Stromal cell of bone marrow (primary cell): ENCODE data around the gene GLYR1.

Experiments used
- DNase-seq: peaks from one replicate; pipeline ENCODE4 v3.0.0-alpha.2; 2012; ENCODE audit warnings: low read depth

Gene GLYR1

GRCh38 chr16:4805231-4805630 lies 41.9 kb downstream of the GLYR1 start:
- no peak for DNase-seq

GRCh38 chr16:4803898-4804762 lies 43.0 kb downstream of the GLYR1 start:
- DNase-seq = no peak

GRCh38 chr16:4803401-4803844 lies 43.7 kb downstream of the GLYR1 start:
- DNase-seq = no peak

- DNase-seq = peak; percentile 88
Observed at GRCh38 chr16:4802659-4803287, 44.3 kb downstream of the GLYR1 start.

- peak; percentile 19 for DNase-seq
Observed at GRCh38 chr16:4801962-4802658, 45.0 kb downstream of the GLYR1 start, which contains the start of gene ROGDI. Gene ROGDI (minus strand): TSS chr16:4802633. CDS start chr16:4802571, 62 bp downstream.

- no peak for DNase-seq
Observed at GRCh38 chr16:4801051-4801961, 45.8 kb downstream of the GLYR1 start.

GRCh38 chr16:4800290-4801041 lies 46.6 kb downstream of the GLYR1 start:
- DNase-seq = no peak

- no peak for DNase-seq
Observed at GRCh38 chr16:4799171-4799855, 47.8 kb downstream of the GLYR1 start.

- no peak for DNase-seq
Observed at GRCh38 chr16:4798456-4798855, 48.6 kb downstream of the GLYR1 start.

GRCh38 chr16:4797805-4798252 lies 49.3 kb downstream of the GLYR1 start:
- no peak for DNase-seq

GRCh38 chr16:4796982-4797804 lies 49.9 kb downstream of the GLYR1 start:
- DNase-seq = no peak

- no peak for DNase-seq
Observed at GRCh38 chr16:4795828-4796572, 51.1 kb downstream of the GLYR1 start.

- DNase-seq = no peak
Observed at GRCh38 chr16:4795181-4795827, 51.8 kb downstream of the GLYR1 start, which contains the start of gene SMIM22. Gene SMIM22 (plus strand): TSS chr16:4795369. CDS start chr16:4795735, 366 bp downstream.

- no peak for DNase-seq
Observed at GRCh38 chr16:4792951-4793513, 54.1 kb downstream of the GLYR1 start.

- no peak for DNase-seq
Observed at GRCh38 chr16:4790871-4791270, 56.2 kb downstream of the GLYR1 start.

GRCh38 chr16:4790261-4790660 lies 56.8 kb downstream of the GLYR1 start:
- no peak for DNase-seq

GRCh38 chr16:4788910-4789309 lies 58.2 kb downstream of the GLYR1 start:
- no peak for DNase-seq

- DNase-seq = no peak
Observed at GRCh38 chr16:4788489-4788889, 58.6 kb downstream of the GLYR1 start.
